Retinal pigment epithelial cell (primary cell): ENCODE results near the gene COTL1.
"Not testable (repeated sequence)": the region's sequence is repeated elsewhere in the genome, so short reads cannot be mapped to it uniquely, and the experiment has no call there.

Source experiments
- DNase-seq: peaks from one replicate; pipeline ENCODE4 v3.0.0-alpha.2; 2010; ENCODE audit warnings: low read depth
- H3K4me3 ChIP-seq: 2 replicates; pipeline ENCODE4 v1.5.1; 2011; ENCODE audit warnings: mild to moderate bottlenecking, low read length, control low read depth, moderate library complexity
- TF ChIP-seq, protein P1 (sequence below): conservative IDR thresholded peaks from 2 replicates; pipeline ENCODE4 v1.5.1; 2011; ENCODE audit warnings: low read depth, low read length, control low read depth, inconsistent platforms

Gene COTL1

DNA sequence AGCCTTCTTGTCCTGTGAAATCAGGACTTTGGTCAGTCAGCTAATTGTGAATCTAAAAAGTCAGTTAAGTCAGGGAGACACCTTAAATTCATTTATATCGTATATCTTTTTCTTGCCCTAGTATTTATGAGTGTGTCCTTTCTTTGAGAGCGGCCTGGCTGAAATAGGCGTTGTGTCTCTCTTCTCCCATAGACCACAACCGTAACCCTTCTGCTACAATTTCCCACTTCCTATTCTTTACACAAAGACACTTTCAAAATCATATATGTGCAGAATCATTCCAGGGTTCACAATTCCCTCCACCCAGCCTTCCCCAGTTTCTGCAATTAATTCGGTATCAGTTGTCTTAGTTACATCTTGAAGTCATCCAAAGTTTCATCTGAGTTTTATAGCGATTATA lies 14.0 kb upstream of the COTL1 start:
- TF ChIP-seq, protein P1, sequence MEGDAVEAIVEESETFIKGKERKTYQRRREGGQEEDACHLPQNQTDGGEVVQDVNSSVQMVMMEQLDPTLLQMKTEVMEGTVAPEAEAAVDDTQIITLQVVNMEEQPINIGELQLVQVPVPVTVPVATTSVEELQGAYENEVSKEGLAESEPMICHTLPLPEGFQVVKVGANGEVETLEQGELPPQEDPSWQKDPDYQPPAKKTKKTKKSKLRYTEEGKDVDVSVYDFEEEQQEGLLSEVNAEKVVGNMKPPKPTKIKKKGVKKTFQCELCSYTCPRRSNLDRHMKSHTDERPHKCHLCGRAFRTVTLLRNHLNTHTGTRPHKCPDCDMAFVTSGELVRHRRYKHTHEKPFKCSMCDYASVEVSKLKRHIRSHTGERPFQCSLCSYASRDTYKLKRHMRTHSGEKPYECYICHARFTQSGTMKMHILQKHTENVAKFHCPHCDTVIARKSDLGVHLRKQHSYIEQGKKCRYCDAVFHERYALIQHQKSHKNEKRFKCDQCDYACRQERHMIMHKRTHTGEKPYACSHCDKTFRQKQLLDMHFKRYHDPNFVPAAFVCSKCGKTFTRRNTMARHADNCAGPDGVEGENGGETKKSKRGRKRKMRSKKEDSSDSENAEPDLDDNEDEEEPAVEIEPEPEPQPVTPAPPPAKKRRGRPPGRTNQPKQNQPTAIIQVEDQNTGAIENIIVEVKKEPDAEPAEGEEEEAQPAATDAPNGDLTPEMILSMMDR: no peak
- no peak for DNase-seq
- H3K4me3 ChIP-seq: no peak overlapping the region

DNA sequence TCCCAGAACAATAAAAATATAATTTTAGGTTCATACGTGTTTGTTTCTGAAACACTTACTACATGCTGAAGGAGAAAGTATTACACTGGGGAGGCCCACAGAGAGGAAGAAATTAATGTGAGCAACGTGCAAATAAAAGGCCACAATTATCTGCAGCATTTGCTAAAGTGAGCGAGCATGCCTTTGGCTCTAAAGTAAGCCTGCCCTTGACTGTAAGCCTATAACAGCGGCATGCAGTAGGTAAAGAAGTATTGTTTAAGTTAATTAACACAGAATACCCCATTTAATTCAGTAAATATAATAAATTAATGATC lies 13.2 kb upstream of the COTL1 start:
- DNase-seq: no peak
- no peak overlapping the region for H3K4me3 ChIP-seq
- TF ChIP-seq, protein P1: no peak

DNA sequence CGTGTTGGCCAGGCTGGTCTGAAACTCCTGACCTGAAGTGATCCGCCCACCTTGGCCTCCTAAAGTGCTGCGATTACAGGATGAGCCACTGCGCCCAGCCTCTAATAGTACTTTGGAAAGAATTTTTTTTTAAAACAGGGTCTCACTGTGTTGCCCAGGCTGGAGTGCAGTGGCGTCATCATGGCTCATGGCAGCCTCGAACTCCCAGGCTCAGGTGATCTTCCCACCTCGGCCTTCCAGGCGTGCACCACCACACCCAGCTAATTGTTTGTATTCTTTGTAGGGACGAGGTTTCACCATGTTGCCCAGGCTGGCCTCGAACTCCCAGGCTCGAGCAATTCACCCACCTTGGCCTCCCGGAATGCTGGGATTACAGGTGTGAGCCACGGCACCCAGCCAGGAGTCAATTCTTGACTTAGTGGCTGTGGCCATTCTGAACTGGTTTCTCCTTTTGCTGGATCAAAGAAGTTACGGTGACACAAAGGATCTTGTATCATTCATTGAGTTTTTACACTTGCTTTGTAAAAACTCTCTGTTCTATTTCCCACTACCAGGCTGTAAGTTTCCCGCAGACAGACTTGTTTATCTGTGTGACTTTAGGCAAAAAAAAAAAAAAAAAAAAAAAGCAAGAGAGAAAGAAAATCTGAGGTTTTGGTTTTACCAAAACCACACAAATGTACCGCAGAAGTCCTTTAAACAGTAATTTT lies 12.7 kb upstream of the COTL1 start:
- no peak overlapping the region for H3K4me3 ChIP-seq
- TF ChIP-seq, protein P1: no peak
- no peak for DNase-seq

DNA sequence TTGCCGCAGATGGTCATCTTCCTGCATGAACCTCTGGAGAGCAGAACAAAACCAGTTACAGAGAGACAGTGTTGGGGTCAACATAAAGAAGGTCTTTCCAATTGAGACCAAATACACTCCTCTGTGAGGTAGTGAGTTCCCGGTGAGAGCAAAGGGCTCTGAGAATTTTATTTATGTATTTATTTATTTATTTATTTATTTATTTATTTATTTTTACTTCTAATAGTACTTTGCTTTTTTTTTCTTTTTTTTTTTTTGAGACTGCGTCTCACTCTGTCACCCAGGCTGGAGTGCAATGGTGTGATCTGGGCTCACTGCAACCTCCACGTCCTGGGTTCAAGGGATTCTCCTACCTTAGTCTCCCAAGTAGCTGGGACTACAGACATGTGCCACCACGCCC lies 12.1 kb upstream of the COTL1 start:
- TF ChIP-seq, protein P1: no peak
- no peak overlapping the region for H3K4me3 ChIP-seq
- DNase-seq: no peak

DNA sequence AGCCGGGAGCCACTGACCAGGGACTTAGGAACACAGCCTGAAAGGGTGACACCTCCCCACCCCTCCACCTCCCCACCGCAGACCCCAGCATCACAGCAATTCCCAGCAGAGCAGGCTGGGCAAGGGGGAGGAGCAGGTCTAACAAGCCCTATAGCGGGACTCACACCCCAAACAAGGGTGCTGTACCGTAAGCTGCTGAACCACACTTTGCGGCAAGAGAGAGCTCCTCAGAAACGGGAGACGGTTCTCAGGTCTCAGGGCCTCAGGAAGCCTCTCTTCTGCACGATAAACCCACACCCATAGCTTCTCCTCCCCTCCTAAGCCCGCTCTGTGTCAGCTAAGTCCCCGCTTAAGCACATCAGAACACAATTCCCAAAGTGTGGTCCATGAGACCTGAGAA lies 11.7 kb upstream of the COTL1 start:
- H3K4me3 ChIP-seq: no peak overlapping the region
- DNase-seq: no peak
- TF ChIP-seq, protein P1: no peak

DNA sequence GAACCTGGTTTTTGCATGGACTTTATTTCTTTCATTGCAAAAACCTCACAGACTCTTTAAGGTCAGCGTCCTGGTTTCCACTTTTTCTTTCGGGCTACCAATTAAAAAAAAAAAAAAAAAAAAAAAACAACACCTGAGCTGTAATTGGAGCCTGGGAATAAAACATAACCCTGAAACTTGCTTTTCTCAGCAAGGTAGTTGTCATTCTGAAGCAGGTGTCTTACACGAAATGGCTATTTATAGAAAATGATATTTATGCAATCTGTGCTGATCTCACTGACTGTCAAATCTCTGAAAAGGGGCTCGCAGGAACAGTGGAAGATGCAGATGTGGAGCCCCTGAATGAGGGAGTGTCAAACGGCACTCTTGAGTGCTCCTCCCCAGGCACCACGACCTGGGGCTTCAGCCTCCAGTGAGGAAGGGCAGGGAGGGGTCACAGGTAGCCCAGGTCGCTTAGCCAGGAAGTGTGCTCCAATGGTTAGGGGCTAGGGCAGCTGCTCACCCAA lies 10.4 kb upstream of the COTL1 start:
- H3K4me3 ChIP-seq: no peak overlapping the region
- TF ChIP-seq, protein P1: no peak
- no peak for DNase-seq

DNA sequence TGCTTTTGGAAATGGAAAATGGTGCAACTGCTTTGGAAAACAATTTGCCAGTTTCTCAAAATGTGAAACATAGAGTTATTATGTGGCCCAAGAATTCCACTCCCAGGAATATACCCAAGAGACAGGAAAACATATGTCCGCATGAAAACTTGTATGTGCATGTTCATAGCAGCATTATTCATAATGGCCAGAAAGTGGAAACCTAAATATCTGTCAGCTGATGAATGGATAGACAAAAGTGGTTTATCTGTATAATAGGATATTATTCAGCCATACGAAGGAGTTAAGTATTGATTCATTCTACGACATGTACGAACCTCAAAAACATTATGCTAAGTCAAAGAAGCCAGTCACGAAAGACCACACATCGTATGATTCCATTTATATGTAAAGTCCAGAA lies 7.7 kb upstream of the COTL1 start:
- no peak for DNase-seq
- TF ChIP-seq, protein P1: no peak
- no peak overlapping the region for H3K4me3 ChIP-seq

DNA sequence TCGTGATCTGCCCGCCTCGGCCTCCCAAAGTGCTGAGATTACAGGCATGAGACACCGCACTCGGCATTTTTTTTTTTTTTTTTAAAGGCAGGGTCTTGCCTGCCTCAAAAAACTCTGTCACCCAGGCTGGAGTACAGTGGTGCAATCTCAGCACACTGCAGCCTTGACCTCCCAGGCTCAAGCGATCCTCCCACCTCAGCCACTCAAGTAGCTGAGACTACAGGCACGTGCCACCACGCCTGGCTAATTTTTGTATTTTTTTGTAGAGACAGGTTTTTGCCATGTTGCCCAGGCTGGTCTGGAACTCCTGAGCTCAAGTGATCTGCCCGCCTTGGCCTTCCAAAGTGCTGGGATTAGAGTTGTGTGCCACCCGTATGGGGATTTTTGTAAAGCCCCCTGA lies 3.0 kb upstream of the COTL1 start:
- not testable (repeated sequence) for DNase-seq, H3K4me3 ChIP-seq
